ENCODE results near the gene P2RY2. TPM values are rescaled to one million over a fixed set of nuclear protein-coding genes. Genes with fewer than 3 reads are reported as not detected.

The P2RY2 gene
- total RNA-seq, 1 experiment from 2014 or later = 0.26 TPM

DNA sequence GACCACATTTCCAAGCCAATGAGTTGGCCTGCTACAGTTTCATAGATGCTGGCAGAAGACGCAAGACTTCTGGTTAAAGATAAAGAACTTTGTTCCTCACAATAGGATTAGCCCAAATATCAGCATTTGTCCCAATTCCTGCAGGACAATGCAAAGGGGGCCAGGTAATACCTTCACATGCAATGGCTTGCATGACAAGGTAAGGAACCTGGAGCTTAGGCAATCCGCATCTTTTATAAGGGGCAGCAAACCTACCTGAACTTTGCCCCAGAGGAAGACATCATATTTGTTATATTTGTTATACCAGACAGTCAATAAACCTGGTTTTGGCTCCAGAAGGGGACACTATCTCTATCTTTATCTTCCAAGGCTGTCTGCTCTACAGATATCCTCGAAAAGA lies 59.4 kb downstream of the P2RY2 start:
- Histone ChIP-seq H4K20me1 (ENCODE audit: control insufficient read depth, insufficient read depth, insufficient read length) (no peaks in the 10 kb centered on the region), H3K27ac (ENCODE audit: insufficient read length, low read depth, low read length) (no peak overlapping the region), H3K9me3 (ENCODE audit: control insufficient read depth, low read depth, low read length) (no peaks in the 10 kb centered on the region), H2BK15ac (ENCODE audit: low read depth, low read length) (no peak overlapping the region), H3K4me2 (ENCODE audit: insufficient read depth, insufficient read length, low read length) (no peak overlapping the region), H2BK5ac (ENCODE audit: insufficient read length, low read length) (no peak overlapping the region), H2BK120ac (ENCODE audit: low read depth, low read length, poor library complexity, severe bottlenecking) (no peak overlapping the region), H4K5ac (ENCODE audit: insufficient read length, low read depth, low read length) (no peak overlapping the region), H4K8ac (replicated peaks; ENCODE audit: insufficient read length, low read depth, low read length) (no peak overlapping the region), H3K23ac (ENCODE audit: insufficient read length, low read depth, low read length) (no peak overlapping the region), H3K18ac (ENCODE audit: insufficient read length, low read depth, low read length) (no peak overlapping the region), H3K4me1 (ENCODE audit: insufficient read depth, low read length) (no peaks in the 10 kb centered on the region), H3K27me3 (ENCODE audit: insufficient read depth, low read length) (no peaks in the 10 kb centered on the region), H3K79me2 (ENCODE audit: insufficient read depth, low read length) (no peaks in the 10 kb centered on the region), H3K9ac (ENCODE audit: extremely low read depth, insufficient read length, low read length) (no peak overlapping the region), H3K56ac (ENCODE audit: insufficient read length, low read depth, low read length) (no peak overlapping the region), H2AFZ (ENCODE audit: low read length) (no peak overlapping the region), H3K14ac (ENCODE audit: insufficient read depth, low read length) (no peak overlapping the region), H3K79me1 (ENCODE audit: insufficient read depth, low read depth, low read length, poor library complexity, severe bottlenecking) (no peaks in the 10 kb centered on the region), H2BK20ac (ENCODE audit: low read depth, low read length, poor library complexity, severe bottlenecking) (no peak overlapping the region), H4K91ac (ENCODE audit: insufficient read length, low read depth, low read length) (no peak overlapping the region), H2AK5ac (ENCODE audit: insufficient read length, low read length) (no peak overlapping the region), H3T11ph (ENCODE audit: low read length) (no peak overlapping the region), H3K4ac (ENCODE audit: low read depth, low read length) (no peak overlapping the region), H3K23me2 (ENCODE audit: insufficient read length, low read depth, low read length, poor library complexity, severe bottlenecking) (no peaks in the 10 kb centered on the region), H2BK12ac (ENCODE audit: insufficient read length, low read depth, low read length) (no peak overlapping the region)
- Mint-ChIP-seq H3K4me1 (peaks cover 10 to 25% of the 10 kb centered on the region in 2 experiments), H3K4me3 (no peak overlapping the region), H3K27ac (no peak overlapping the region), H3K36me3 (ENCODE audit: insufficient read depth in 1 of 3, low read depth in 3 of 3) (no peaks in the 10 kb centered on the region), H3K9me3 (no peaks in the 10 kb centered on the region), H3K27me3 (ENCODE audit: low read depth) (peaks cover 9% of the 10 kb centered on the region)
- no CpG with 5 or more reads among the region's 3 CpGs for WGBS (ENCODE audit: extremely low coverage, insufficient read length, low lambda C conversion rate)
- TF ChIP-seq, protein P1, sequence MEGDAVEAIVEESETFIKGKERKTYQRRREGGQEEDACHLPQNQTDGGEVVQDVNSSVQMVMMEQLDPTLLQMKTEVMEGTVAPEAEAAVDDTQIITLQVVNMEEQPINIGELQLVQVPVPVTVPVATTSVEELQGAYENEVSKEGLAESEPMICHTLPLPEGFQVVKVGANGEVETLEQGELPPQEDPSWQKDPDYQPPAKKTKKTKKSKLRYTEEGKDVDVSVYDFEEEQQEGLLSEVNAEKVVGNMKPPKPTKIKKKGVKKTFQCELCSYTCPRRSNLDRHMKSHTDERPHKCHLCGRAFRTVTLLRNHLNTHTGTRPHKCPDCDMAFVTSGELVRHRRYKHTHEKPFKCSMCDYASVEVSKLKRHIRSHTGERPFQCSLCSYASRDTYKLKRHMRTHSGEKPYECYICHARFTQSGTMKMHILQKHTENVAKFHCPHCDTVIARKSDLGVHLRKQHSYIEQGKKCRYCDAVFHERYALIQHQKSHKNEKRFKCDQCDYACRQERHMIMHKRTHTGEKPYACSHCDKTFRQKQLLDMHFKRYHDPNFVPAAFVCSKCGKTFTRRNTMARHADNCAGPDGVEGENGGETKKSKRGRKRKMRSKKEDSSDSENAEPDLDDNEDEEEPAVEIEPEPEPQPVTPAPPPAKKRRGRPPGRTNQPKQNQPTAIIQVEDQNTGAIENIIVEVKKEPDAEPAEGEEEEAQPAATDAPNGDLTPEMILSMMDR (conservative IDR thresholded peaks at IDR 0.05) = no peak
- DNase-seq = no peak
